HepG2 (cell line): ENCODE measurements around the gene CYB5D1. TPM values are rescaled to one million over a fixed set of nuclear protein-coding genes. Genes with fewer than 3 reads are reported as not detected.

Experiments used
- BCLAF1 ChIP-seq: fragments of 450-650 bp; IDR thresholded peaks from 2 replicates; pipeline ENCODE4 v1.6.1; 2017; ENCODE audit warnings: mild to moderate bottlenecking
- JUND ChIP-seq: sonication (generic); formaldehyde crosslinking; IDR thresholded peaks from 2 replicates; pipeline ENCODE4 v1.8.0; 2022; ENCODE audit warnings: mild to moderate bottlenecking, missing genetic modification reagents
- MED1 ChIP-seq: sonication (generic); formaldehyde crosslinking; IDR thresholded peaks from 2 replicates; pipeline ENCODE4 v1.4.0; 2020; ENCODE audit warnings: missing genetic modification reagents
- MIER3 ChIP-seq: IDR thresholded peaks from 2 replicates; pipeline ENCODE4 v1.6.1; 2016; ENCODE audit warnings: missing compliant biosample characterization, borderline replicate concordance
- RXRB ChIP-seq: IDR thresholded peaks from 2 replicates; pipeline ENCODE4 v1.6.1; 2016; ENCODE audit warnings: borderline replicate concordance, missing genetic modification reagents, missing compliant biosample characterization
- TAF15 ChIP-seq: fragments of 200-400 bp; formaldehyde crosslinking; IDR thresholded peaks from one replicate; pipeline ENCODE4 v1.6.1; 2018; ENCODE audit warnings: mild to moderate bottlenecking, low read depth, low read length; ENCODE audit not compliant: poor library complexity, severe bottlenecking
- ZNF280D ChIP-seq: sonication (generic); formaldehyde crosslinking; IDR thresholded peaks from 2 replicates; pipeline ENCODE4 v1.5.1; 2020; ENCODE audit warnings: mild to moderate bottlenecking, missing genetic modification reagents
- ZNF317 ChIP-seq: sonication (generic); formaldehyde crosslinking; IDR thresholded peaks from 2 replicates; pipeline ENCODE4 v1.5.0; 2020; ENCODE audit warnings: mild to moderate bottlenecking, missing genetic modification reagents
- ZNF557 ChIP-seq: sonication (generic); formaldehyde crosslinking; IDR thresholded peaks from 2 replicates; pipeline ENCODE4 v1.4.0; 2020; ENCODE audit warnings: missing genetic modification reagents
- ZNF609 ChIP-seq: sonication (generic); formaldehyde crosslinking; IDR thresholded peaks from 2 replicates; pipeline ENCODE4 v1.4.0; 2020; ENCODE audit warnings: mild to moderate bottlenecking, missing genetic modification reagents, borderline replicate concordance
- ZNF619 ChIP-seq: sonication (generic); formaldehyde crosslinking; IDR thresholded peaks from 2 replicates; pipeline ENCODE4 v1.4.0; 2020; ENCODE audit warnings: mild to moderate bottlenecking, missing genetic modification reagents
- polyA plus RNA-seq, 8 experiments: library from polyadenylated mRNA; depleted of rRNA in 3 of 8; stranded (reverse) in 7 of 8; unstranded in 1 of 8; fragments of >200 nt; fragmentation: Illumina TruSeq in 4 of 8; extraction: Trizol in 4 of 8; gene quantifications; 2 replicates each; pipeline versions ENCODE4 v1.2.1 to v1.2.3, GENCODE V29; 2011 to 2016; ENCODE audit warnings: low read depth in 4 of 8, missing spikeins in 1 of 8, mixed read lengths in 1 of 8; ENCODE audit not compliant: insufficient read depth in 1 of 8
- total RNA-seq, 5 experiments: library from RNA; depleted of rRNA; stranded (reverse); fragments of >200 nt; fragmentation: Illumina TruSeq; extraction: Trizol; gene quantifications; 2 replicates each; pipeline ENCODE4 v1.2.3, GENCODE V29; 2016; ENCODE audit warnings: low read depth in 1 of 5
- TF ChIP-seq, protein P1 (sequence below): sonication (generic); formaldehyde crosslinking; IDR thresholded peaks from 2 replicates; pipeline ENCODE4 v1.5.1; 2020; ENCODE audit warnings: mild to moderate bottlenecking, missing genetic modification reagents, moderate library complexity

Gene CYB5D1
- total and polyA plus RNA-seq, 2 of the 13 experiments (the other 11 are each of a cell fraction or from before 2014, with no cell fraction given) = 8.9 to 17.0 TPM

DNA sequence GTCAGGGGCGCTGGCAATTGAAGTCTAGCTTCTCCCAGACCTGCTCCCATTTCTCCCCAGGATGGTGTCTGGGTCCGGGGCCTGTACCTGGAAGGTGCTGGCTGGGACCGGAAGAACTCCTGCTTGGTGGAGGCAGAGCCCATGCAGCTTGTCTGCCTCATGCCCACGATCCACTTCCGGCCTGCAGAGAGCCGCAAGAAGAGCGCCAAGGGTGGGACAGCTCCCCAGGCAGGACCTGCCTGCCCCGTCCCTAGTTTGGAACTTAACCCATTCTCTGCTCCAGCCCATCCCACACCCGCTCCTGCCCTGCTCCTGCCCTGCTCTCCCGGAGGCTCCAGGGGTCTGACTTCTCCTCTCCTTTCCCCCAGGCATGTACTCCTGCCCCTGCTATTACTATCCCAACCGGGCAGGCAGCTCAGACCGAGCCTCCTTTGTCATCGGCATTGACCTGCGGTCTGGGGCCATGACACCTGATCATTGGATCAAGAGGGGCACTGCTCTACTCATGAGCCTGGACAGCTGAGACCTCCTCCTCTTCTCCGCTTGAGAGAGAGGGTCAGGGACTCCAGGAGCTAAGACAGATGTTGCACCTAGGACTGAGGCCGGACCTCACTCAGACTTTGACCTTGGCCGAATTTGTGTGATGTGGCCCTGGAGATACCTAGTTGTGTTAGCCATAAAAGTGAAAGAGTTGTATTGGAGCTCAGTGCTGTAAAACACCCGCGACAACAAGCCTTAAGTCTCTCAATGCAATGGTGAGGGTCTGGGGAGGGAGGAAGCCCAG lies 24.6 kb upstream of the CYB5D1 start (continued):
- TF ChIP-seq ZNF317 (CRISPR knock-in tag) (0 out of 2 replicates have a peak, but pooled peaks have one; percentile 16), MED1 (CRISPR knock-in tag) (no peak), RXRB (CRISPR knock-in tag) (no peak), ZNF619 (CRISPR knock-in tag) (0 out of 2 replicates have a peak, but pooled peaks have one; percentile 18), JUND (CRISPR knock-in tag) (no peak), ZNF280D (CRISPR knock-in tag) (no peak), TAF15 (no peak), MIER3 (CRISPR knock-in tag) (no peak), ZNF557 (CRISPR knock-in tag) (no peak), ZNF609 (CRISPR knock-in tag) (no peak), BCLAF1 (no peak)
- TF ChIP-seq, protein P1, sequence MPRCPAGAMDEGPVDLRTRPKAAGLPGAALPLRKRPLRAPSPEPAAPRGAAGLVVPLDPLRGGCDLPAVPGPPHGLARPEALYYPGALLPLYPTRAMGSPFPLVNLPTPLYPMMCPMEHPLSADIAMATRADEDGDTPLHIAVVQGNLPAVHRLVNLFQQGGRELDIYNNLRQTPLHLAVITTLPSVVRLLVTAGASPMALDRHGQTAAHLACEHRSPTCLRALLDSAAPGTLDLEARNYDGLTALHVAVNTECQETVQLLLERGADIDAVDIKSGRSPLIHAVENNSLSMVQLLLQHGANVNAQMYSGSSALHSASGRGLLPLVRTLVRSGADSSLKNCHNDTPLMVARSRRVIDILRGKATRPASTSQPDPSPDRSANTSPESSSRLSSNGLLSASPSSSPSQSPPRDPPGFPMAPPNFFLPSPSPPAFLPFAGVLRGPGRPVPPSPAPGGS = no peak
- TF ChIP-seq, all 625 proteins: peak for 41
